Fibroblast of the aortic adventitia (primary cell): ENCODE data around the gene PTPN6. TPM values are rescaled to one million over a fixed set of nuclear protein-coding genes. Genes with fewer than 3 reads are reported as not detected.

ENCODE experiments used
- DNase-seq: peaks from one replicate; pipeline ENCODE4 v3.0.0-alpha.2; 2010; ENCODE audit warnings: low read depth
- H3K4me3 ChIP-seq: 2 replicates; pipeline ENCODE4 v1.5.1; 2011; ENCODE audit warnings: low read depth, mild to moderate bottlenecking, control low read depth, low read length, moderate library complexity
- CTCF ChIP-seq: IDR thresholded peaks from 2 replicates; pipeline ENCODE4 v1.5.1; 2011; ENCODE audit warnings: mild to moderate bottlenecking, low read length, control low read depth, inconsistent platforms; ENCODE audit not compliant: insufficient read depth
- total RNA-seq: library from RNA; depleted of rRNA; stranded (reverse); fragments of >200 nt; gene quantifications from 2 replicates; pipeline ENCODE4 v1.2.3, GENCODE V29; 2012; ENCODE audit warnings: low replicate concordance

Gene PTPN6
- total RNA-seq, 1 donor: not detected

- DNase-seq: peak; percentile 92
- peak overlapping the region; percentile 68 for H3K4me3 ChIP-seq
- peak; percentile 97 for TF ChIP-seq CTCF
Measured at GRCh38 chr12:6937481-6938352, 13.4 kb upstream of the PTPN6 start.

- DNase-seq: no peak
- TF ChIP-seq CTCF: no peak
Measured at GRCh38 chr12:6938353-6939190, 12.6 kb upstream of the PTPN6 start.

GRCh38 chr12:6939191-6939540, 12.0 kb upstream of the PTPN6 start:
- DNase-seq: no peak
- TF ChIP-seq CTCF: no peak
- H3K4me3 ChIP-seq: no peak overlapping the region

More at GRCh38 chr12:6938353-6939190, 12.6 kb upstream of the PTPN6 start:
- peak overlapping the region; percentile 68 for H3K4me3 ChIP-seq

- DNase-seq: no peak
- TF ChIP-seq CTCF: no peak
- no peak overlapping the region for H3K4me3 ChIP-seq
Measured at GRCh38 chr12:6941267-6941666, 9.9 kb upstream of the PTPN6 start.

GRCh38 chr12:6941782-6942181, 9.4 kb upstream of the PTPN6 start:
- TF ChIP-seq CTCF: no peak
- DNase-seq: no peak
- no peak overlapping the region for H3K4me3 ChIP-seq

- no peak overlapping the region for H3K4me3 ChIP-seq
- no peak for TF ChIP-seq CTCF
- DNase-seq: no peak
Measured at GRCh38 chr12:6942331-6942665, 8.9 kb upstream of the PTPN6 start.
